ENCODE results near the gene BDKRB2.

BDKRB2 gene

GRCh38 chr14:96204151-96205058 lies at the start of gene BDKRB2:
BDKRB2 (plus strand) TSS chr14:96204839; CDS start chr14:96237108, 32,269 bp downstream.
- no peak for DNase-seq (ENCODE audit: low read depth in 2 of 2)

GRCh38 chr14:96154900-96155299 lies 49.7 kb upstream of the BDKRB2 start:
- DNase-seq (ENCODE audit: low read depth in 2 of 2), result no peak

- DNase-seq (ENCODE audit: low read depth in 2 of 2), result no peak
Observed at GRCh38 chr14:96156804-96157760, 47.6 kb upstream of the BDKRB2 start.

GRCh38 chr14:96158735-96159134 lies 45.9 kb upstream of the BDKRB2 start:
- DNase-seq (ENCODE audit: low read depth in 2 of 2), result no peak

- no peak for DNase-seq (ENCODE audit: low read depth in 2 of 2)
Observed at GRCh38 chr14:96160076-96160912, 44.3 kb upstream of the BDKRB2 start.

GRCh38 chr14:96160913-96161310 lies 43.7 kb upstream of the BDKRB2 start:
- no peak for DNase-seq (ENCODE audit: low read depth in 2 of 2)

- no peak for DNase-seq (ENCODE audit: low read depth in 2 of 2)
Observed at GRCh38 chr14:96161636-96162035, 43.0 kb upstream of the BDKRB2 start.

- no peak for DNase-seq (ENCODE audit: low read depth in 2 of 2)
Observed at GRCh38 chr14:96162265-96162664, 42.4 kb upstream of the BDKRB2 start.

- DNase-seq (ENCODE audit: low read depth in 2 of 2), result no peak
Observed at GRCh38 chr14:96162741-96163140, 41.9 kb upstream of the BDKRB2 start.

GRCh38 chr14:96164861-96165490 lies 39.7 kb upstream of the BDKRB2 start:
- no peak for DNase-seq (ENCODE audit: low read depth in 2 of 2)

- no peak for DNase-seq (ENCODE audit: low read depth in 2 of 2)
Observed at GRCh38 chr14:96165493-96166436, 38.9 kb upstream of the BDKRB2 start.

- no peak for DNase-seq (ENCODE audit: low read depth in 2 of 2)
Observed at GRCh38 chr14:96166461-96167223, 38.0 kb upstream of the BDKRB2 start.

GRCh38 chr14:96167224-96168148 lies 37.2 kb upstream of the BDKRB2 start:
- DNase-seq (ENCODE audit: low read depth in 2 of 2), result no peak

GRCh38 chr14:96168581-96168980 lies 36.1 kb upstream of the BDKRB2 start:
- DNase-seq (ENCODE audit: low read depth in 2 of 2), result no peak

- no peak for DNase-seq (ENCODE audit: low read depth in 2 of 2)
Observed at GRCh38 chr14:96170961-96171592, 33.6 kb upstream of the BDKRB2 start.

- DNase-seq (ENCODE audit: low read depth in 2 of 2), result no peak
Observed at GRCh38 chr14:96173636-96174475, 30.8 kb upstream of the BDKRB2 start.

- no peak for DNase-seq (ENCODE audit: low read depth in 2 of 2)
Observed at GRCh38 chr14:96176275-96176674, 28.4 kb upstream of the BDKRB2 start.
